ENCODE results near the gene SHC2. TPM values are rescaled to one million over a fixed set of nuclear protein-coding genes. Genes with fewer than 3 reads are reported as not detected.

SHC2 gene
- total and polyA plus RNA-seq, 9 of the 15 experiments (the other 6 are each of a cell fraction or from before 2014, with no cell fraction given) = 0.14 to 0.36 (median 0.17) TPM; not detected in 5

DNA sequence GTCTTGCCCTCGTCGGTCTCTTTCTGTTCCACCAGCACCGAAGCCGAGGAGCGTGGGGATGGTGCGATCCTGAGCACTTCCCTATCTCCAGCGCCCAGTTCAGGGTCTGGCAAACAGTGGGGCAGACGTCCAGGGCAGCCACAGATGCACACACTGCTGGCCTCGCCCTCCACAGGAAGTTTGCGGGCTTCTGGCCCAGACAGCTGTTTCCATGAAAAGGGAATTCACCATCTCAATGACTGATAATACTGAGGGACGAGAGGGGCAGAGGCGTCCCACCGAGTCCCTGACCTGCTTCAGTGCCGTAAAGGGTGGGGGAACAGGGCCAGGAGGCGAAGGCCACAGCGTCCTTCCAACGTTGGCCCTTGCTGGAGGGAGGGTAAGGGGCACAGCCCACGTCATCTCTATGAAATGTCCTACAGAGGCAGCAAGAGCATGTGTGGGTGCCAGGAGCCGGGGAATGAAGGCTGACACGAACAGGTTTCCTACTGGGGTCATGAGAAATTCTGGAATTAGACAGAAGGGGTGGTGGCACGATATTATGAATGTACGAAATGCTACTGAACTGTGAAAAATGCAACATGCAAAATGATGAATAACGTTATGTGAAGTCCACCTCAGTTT, 19.5 kb downstream of the SHC2 start (continued):
- TF ChIP-seq MCM3 (IDR thresholded peaks at IDR 0.05) = no peak
- TF ChIP-seq NR3C1 (CRISPR knock-in tag; IDR thresholded peaks at IDR 0.05) = no peak
- TF ChIP-seq DMBX1 (CRISPR knock-in tag; IDR thresholded peaks at IDR 0.05; ENCODE audit: borderline replicate concordance) = no peak
- no peak for TF ChIP-seq POLR2H (tag; IDR thresholded peaks at IDR 0.05; ENCODE audit: low read depth)
- TF ChIP-seq, protein P1, sequence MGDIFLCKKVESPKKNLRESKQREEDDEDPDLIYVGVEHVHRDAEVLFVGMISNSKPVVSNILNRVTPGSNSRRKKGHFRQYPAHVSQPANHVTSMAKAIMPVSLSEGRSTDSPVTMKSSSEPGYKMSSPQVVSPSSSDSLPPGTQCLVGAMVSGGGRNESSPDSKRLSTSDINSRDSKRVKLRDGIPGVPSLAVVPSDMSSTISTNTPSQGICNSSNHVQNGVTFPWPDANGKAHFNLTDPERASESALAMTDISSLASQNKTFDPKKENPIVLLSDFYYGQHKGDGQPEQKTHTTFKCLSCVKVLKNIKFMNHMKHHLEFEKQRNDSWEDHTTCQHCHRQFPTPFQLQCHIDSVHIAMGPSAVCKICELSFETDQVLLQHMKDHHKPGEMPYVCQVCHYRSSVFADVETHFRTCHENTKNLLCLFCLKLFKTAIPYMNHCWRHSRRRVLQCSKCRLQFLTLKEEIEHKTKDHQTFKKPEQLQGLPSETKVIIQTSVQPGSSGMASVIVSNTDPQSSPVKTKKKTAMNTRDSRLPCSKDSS (IDR thresholded peaks at IDR 0.05; ENCODE audit: low read depth, partially characterized antibody) = no peak

DNA sequence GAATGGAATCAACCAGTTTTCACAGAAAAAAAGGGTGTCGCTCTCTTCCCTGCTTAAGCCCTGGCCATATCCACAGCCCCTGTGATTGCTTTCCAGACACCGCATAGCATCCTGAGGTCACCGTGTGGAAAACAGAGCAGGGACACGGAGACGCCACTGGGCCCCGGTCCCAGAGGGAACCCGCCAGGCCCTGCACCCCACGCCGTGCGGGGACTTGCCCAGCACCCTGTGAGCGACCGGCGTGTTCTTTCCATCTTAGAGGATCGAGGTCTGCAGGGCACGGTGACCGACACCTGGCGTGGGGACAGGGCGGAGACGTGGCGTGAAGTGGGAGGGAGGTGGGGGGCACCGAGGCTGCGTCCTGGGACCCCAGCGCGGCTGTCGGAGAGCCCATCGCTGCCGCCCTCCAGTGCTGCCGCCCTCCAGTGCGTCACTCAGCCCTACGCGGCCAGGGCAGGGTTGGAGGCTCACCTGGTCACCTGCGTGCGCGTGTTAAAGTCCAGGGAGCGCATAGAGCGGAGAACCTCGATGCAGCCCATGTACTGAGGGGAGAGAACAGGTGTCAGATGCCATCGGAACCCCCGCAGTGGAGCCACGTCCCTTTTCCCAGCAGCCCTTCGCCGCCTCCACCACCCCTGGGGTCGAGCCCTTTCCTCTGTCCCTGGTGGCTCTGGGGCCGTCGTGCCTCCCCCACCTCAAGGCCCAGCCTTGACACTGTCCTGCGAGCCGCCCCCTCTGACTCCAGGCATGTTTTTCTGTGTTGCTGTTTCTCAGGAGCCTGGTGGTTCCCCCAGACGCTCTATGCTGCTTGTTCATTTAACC, 20.2 kb downstream of the SHC2 start:
- CTCF ChIA-PET (ENCODE audit: low intra/inter-chr PET ratio) = no interaction called here
- H3K4me3 ChIP-seq = no peak overlapping the region
- in situ Hi-C loops (cut with MboI) (no loop called here), intact Hi-C loops (cut with micrococcal nuclease) (no loop called here)
- H3K79me2 ChIP-seq (ENCODE audit: control insufficient read depth, insufficient read depth, low read length) = no peaks in the 10 kb centered on the region
- peaks cover 3% of the 10 kb centered on the region; the same call in 1 of the 2 replicates for H4K20me1 ChIP-seq (replicated peaks; ENCODE audit: control insufficient read depth, insufficient read depth, low read length)
- peaks cover 0 to 34% of the 10 kb centered on the region in 2 experiments; a peak in 2 of 5 replicates for H3K4me1 ChIP-seq (replicated peaks in 1 of 2; ENCODE audit: control insufficient read depth in 2 of 2, insufficient read depth in 2 of 2, low read length in 2 of 2)
- FAIRE-seq (no peak), ATAC-seq (no peak), DNase-seq (ENCODE audit: extremely low read depth in 1 of 4, low spot score in 3 of 4) (no peak)
- no TSS peak for BruUV-seq (replicated peaks)
- H3K27ac ChIP-seq (ENCODE audit: extremely low read depth, low read depth, low read length) = no peak overlapping the region
- H3K9ac ChIP-seq (ENCODE audit: insufficient read depth in 1 of 2, low read depth in 2 of 2, low read length in 2 of 2) = no peak overlapping the region; a peak in 1 of 4 replicates
- peaks cover 2% of the 10 kb centered on the region for H3K9me1 ChIP-seq (ENCODE audit: control insufficient read depth, insufficient read depth, low read length)
- no peaks in the 10 kb centered on the region for H3K36me3 ChIP-seq (ENCODE audit: control insufficient read depth, insufficient read depth, low read length)
- H3K4me2 ChIP-seq (ENCODE audit: insufficient read depth, low read length) = no peak overlapping the region
- H2AFZ ChIP-seq (ENCODE audit: low read depth, low read length) = no peak overlapping the region
- TF ChIP-seq CC2D1A (IDR thresholded peaks at IDR 0.05) (no peak), ZNF77 (CRISPR knock-in tag; IDR thresholded peaks at IDR 0.05) (no peak), BCOR (IDR thresholded peaks at IDR 0.05) (no peak), ZNF830 (CRISPR knock-in tag; IDR thresholded peaks at IDR 0.05) (no peak), ZNF444 (CRISPR knock-in tag; IDR thresholded peaks at IDR 0.05) (no peak), KLF16 (IDR thresholded peaks at IDR 0.05) (no peak)
- POLR2A ChIA-PET = no interaction called here
- no peaks in the 10 kb centered on the region for H3K9me3 ChIP-seq (replicated peaks; ENCODE audit: control insufficient read depth, insufficient read depth, low read depth, low read length)
- H3K27me3 ChIP-seq (ENCODE audit: control insufficient read depth in 2 of 2, insufficient read depth in 2 of 2, low read length in 2 of 2) = peaks cover 26 to 72% of the 10 kb centered on the region in 2 experiments; a peak in 4 of 5 replicates
- WGBS (ENCODE audit: insufficient coverage, low coverage, missing lambda C conversion rate) = 11% methylated on average over 44 of the region's 48 CpGs

Measured in K562 (cell line).